Measurements from ENCODE around the gene GRID2. TPM values are rescaled to one million over a fixed set of nuclear protein-coding genes. Genes with fewer than 3 reads are reported as not detected.

Gene GRID2
- polyA plus RNA-seq, 1 experiment = not detected

- Histone ChIP-seq H3K4me3 (ENCODE audit: low read depth, low read length) (no peak overlapping the region), H3K27me3 (ENCODE audit: control insufficient read depth, insufficient read depth, low read length) (no peaks in the 10 kb centered on the region), H3K9me3 (ENCODE audit: control insufficient read depth, insufficient read depth, low read length) (no peaks in the 10 kb centered on the region), H3K27ac (ENCODE audit: low read depth, low read length) (no peak overlapping the region)
- ChIA-PET CTCF (interaction anchor here (0.6 to 1.4 kb wide), 4 partner anchors 9 to 754 kb away, joined by 3 to 12 read pairs (median 4); no protein-coding TSS in a partner anchor), POLR2A (no interaction called here)
- DNase-seq (ENCODE audit: low read depth, low spot score) = no peak
- TF ChIP-seq CTCF (IDR thresholded peaks at IDR 0.05; ENCODE audit: low read depth, low read length) = no peak
Measured at GRCh38 chr4:93777081-93777460, 1473.3 kb downstream of the GRID2 start.

GRCh38 chr4:93779228-93779627, 1475.5 kb downstream of the GRID2 start:
- no peak for DNase-seq (ENCODE audit: low read depth, low spot score)
- Histone ChIP-seq H3K9me3 (ENCODE audit: control insufficient read depth, insufficient read depth, low read length) (no peaks in the 10 kb centered on the region), H3K4me3 (ENCODE audit: low read depth, low read length) (no peak overlapping the region), H3K27ac (ENCODE audit: low read depth, low read length) (no peak overlapping the region), H3K27me3 (ENCODE audit: control insufficient read depth, insufficient read depth, low read length) (no peaks in the 10 kb centered on the region)
- POLR2A ChIA-PET = no interaction called here
- CTCF ChIA-PET = no interaction called here
- TF ChIP-seq CTCF (IDR thresholded peaks at IDR 0.05; ENCODE audit: low read depth, low read length) = no peak

- TF ChIP-seq CTCF (IDR thresholded peaks at IDR 0.05; ENCODE audit: low read depth, low read length) = no peak
- no peaks in the 10 kb centered on the region for H3K27me3 ChIP-seq (ENCODE audit: control insufficient read depth, insufficient read depth, low read length)
- no peak for DNase-seq (ENCODE audit: low read depth, low spot score)
- no peaks in the 10 kb centered on the region for H3K9me3 ChIP-seq (ENCODE audit: control insufficient read depth, insufficient read depth, low read length)
- ChIA-PET POLR2A (no interaction called here), CTCF (no interaction called here)
- H3K4me3 ChIP-seq (ENCODE audit: low read depth, low read length) = no peak overlapping the region
- H3K27ac ChIP-seq (ENCODE audit: low read depth, low read length) = no peak overlapping the region
Measured at GRCh38 chr4:93780080-93780479, 1476.3 kb downstream of the GRID2 start.

- CTCF ChIA-PET = no interaction called here
- H3K9me3 ChIP-seq (ENCODE audit: control insufficient read depth, insufficient read depth, low read length) = no peaks in the 10 kb centered on the region
- H3K27ac ChIP-seq (ENCODE audit: low read depth, low read length) = no peak overlapping the region
- no peaks in the 10 kb centered on the region for H3K27me3 ChIP-seq (ENCODE audit: control insufficient read depth, insufficient read depth, low read length)
- TF ChIP-seq CTCF (IDR thresholded peaks at IDR 0.05; ENCODE audit: low read depth, low read length) = no peak
- H3K4me3 ChIP-seq (ENCODE audit: low read depth, low read length) = no peak overlapping the region
- no peak for DNase-seq (ENCODE audit: low read depth, low spot score)
- POLR2A ChIA-PET = no interaction called here
Measured at GRCh38 chr4:93781198-93781597, 1477.4 kb downstream of the GRID2 start.

GRCh38 chr4:93786149-93786548, 1482.4 kb downstream of the GRID2 start:
- no peaks in the 10 kb centered on the region for H3K27me3 ChIP-seq (ENCODE audit: control insufficient read depth, insufficient read depth, low read length)
- no peak overlapping the region for H3K4me3 ChIP-seq (ENCODE audit: low read depth, low read length)
- H3K9me3 ChIP-seq (ENCODE audit: control insufficient read depth, insufficient read depth, low read length) = no peaks in the 10 kb centered on the region
- POLR2A ChIA-PET = no interaction called here
- CTCF ChIA-PET = interaction anchor here (0.6 to 0.9 kb wide), 2 partner anchors 9 to 25 kb away, joined by 3 read pairs; no protein-coding TSS in a partner anchor
- DNase-seq (ENCODE audit: low read depth, low spot score) = no peak
- no peak overlapping the region for H3K27ac ChIP-seq (ENCODE audit: low read depth, low read length)
- TF ChIP-seq CTCF (IDR thresholded peaks at IDR 0.05; ENCODE audit: low read depth, low read length) = no peak

Measured in AG04450 (cell line).